A549 (cell line): ENCODE data around the gene SBK2. TPM values are rescaled to one million over a fixed set of nuclear protein-coding genes. Genes with fewer than 3 reads are reported as not detected.

Experiments used
- ATAC-seq, 2 experiments: fragments of 200-7000 bp in 1 of 2; fragments of >200 bp in 1 of 2; cut with Nextera tagmentation in 1 of 2; cut with Tn5 transposase in 1 of 2; 3 replicates each; pipeline versions ENCODE4 v1.8.0 to v1.9.1; 2018 to 2020; ENCODE audit warnings: mild to moderate bottlenecking in 1 of 2, moderate library complexity in 1 of 2
- CTCF ChIA-PET: fragments of 300-600 bp; sonication (Branson Sonifier 250); formaldehyde crosslinking; extraction: SDS; loops from one replicate; lab custom pipeline; 2021; ENCODE audit warnings: antibody characterized with exemption, inconsistent platforms; lab: Yijun Ruan, JAX
- POLR2A ChIA-PET: fragments of 350-600 bp; formaldehyde crosslinking; extraction: SDS; loops from one replicate; lab custom pipeline; 2021; ENCODE audit warnings: antibody characterized with exemption, inconsistent platforms; lab: Yijun Ruan, JAX
- DNase-seq, 2 experiments: peaks; one replicate each; pipeline versions ENCODE4 v3.0.0 to v3.0.0-alpha.2; 2011 to 2016; ENCODE audit warnings: low read depth in 1 of 2, low spot score in 1 of 2
- FAIRE-seq: peaks from 2 replicates; lab custom pipeline; 2011; peaks lifted over from hg19 to GRCh38; lab: Jason Lieb, UNC
- H3K27ac ChIP-seq, 2 experiments: fragments of >200 bp; sonication (Bioruptor Twin); formaldehyde crosslinking; 3 replicates each; pipeline ENCODE4 v1.5.1; 2016 to 2017
- H3K4me1 ChIP-seq: fragments of >200 bp; sonication (Bioruptor Twin); formaldehyde crosslinking; 3 replicates; pipeline ENCODE4 v1.6.1; 2016
- H3K4me2 ChIP-seq: fragments of >200 bp; sonication (Bioruptor Twin); formaldehyde crosslinking; 3 replicates; pipeline ENCODE4 v1.6.1; 2016
- H3K4me3 ChIP-seq: fragments of >200 bp; sonication (Bioruptor Twin); formaldehyde crosslinking; 3 replicates; pipeline ENCODE4 v1.5.1; 2016
- H3K9me3 ChIP-seq: fragments of >200 bp; sonication (Bioruptor Twin); formaldehyde crosslinking; 3 replicates; pipeline ENCODE4 v1.6.1; 2016
- CBX2 ChIP-seq: fragments of 200-600 bp; sonication (generic); IDR thresholded peaks from 2 replicates; pipeline ENCODE4 v1.6.1; 2016; ENCODE audit warnings: low read depth, mild to moderate bottlenecking, borderline replicate concordance
- CBX8 ChIP-seq: fragments of 200-600 bp; sonication (generic); IDR thresholded peaks from 2 replicates; pipeline ENCODE4 v1.6.1; 2016
- CEBPB ChIP-seq, 2 experiments: fragments of >200 bp in 1 of 2; sonication (Bioruptor Twin) in 1 of 2; formaldehyde crosslinking in 1 of 2; IDR thresholded peaks; 2 replicates each; pipeline ENCODE4 v1.6.1; 2012 to 2016
- CHD4 ChIP-seq: fragments of 200-600 bp; sonication (generic); IDR thresholded peaks from 2 replicates; pipeline ENCODE4 v1.6.1; 2016; ENCODE audit warnings: antibody characterized with exemption, mild to moderate bottlenecking, borderline replicate concordance
- FOSB ChIP-seq: fragments of 250-450 bp; sonication (Bioruptor Pico); IDR thresholded peaks from 2 replicates; pipeline ENCODE4 v1.5.0; 2020; ENCODE audit warnings: mild to moderate bottlenecking, moderate library complexity
- HOXA7 ChIP-seq: fragments of 250-450 bp; sonication (Bioruptor Pico); IDR thresholded peaks from 2 replicates; pipeline ENCODE4 v1.5.0; 2020; ENCODE audit warnings: mild to moderate bottlenecking, moderate library complexity
- KDM1A ChIP-seq: fragments of 200-600 bp; sonication (generic); IDR thresholded peaks from 2 replicates; pipeline ENCODE4 v1.6.1; 2016; ENCODE audit warnings: low read depth, mild to moderate bottlenecking
- MYC ChIP-seq: IDR thresholded peaks from 2 replicates; pipeline ENCODE4 v1.6.1; 2012; ENCODE audit warnings: mild to moderate bottlenecking, inconsistent platforms, low read length, improper control_type of control experiment, borderline replicate concordance
- NPAS2 ChIP-seq: fragments of 250-450 bp; sonication (Bioruptor Pico); IDR thresholded peaks from 2 replicates; pipeline ENCODE4 v1.8.0; 2022; ENCODE audit warnings: mild to moderate bottlenecking, moderate library complexity, borderline replicate concordance
- RNF2 ChIP-seq: fragments of 200-600 bp; sonication (generic); IDR thresholded peaks from 2 replicates; pipeline ENCODE4 v1.6.1; 2016; ENCODE audit warnings: low read depth, mild to moderate bottlenecking, antibody characterized with exemption, moderate library complexity, borderline replicate concordance
- TFCP2L1 ChIP-seq: fragments of 250-450 bp; sonication (Bioruptor Pico); IDR thresholded peaks from 2 replicates; pipeline ENCODE4 v1.5.0; 2021; ENCODE audit warnings: mild to moderate bottlenecking
- TP53 ChIP-seq: fragments of 250-450 bp; sonication (Bioruptor Pico); IDR thresholded peaks from 2 replicates; pipeline ENCODE4 v1.5.0; 2021; ENCODE audit warnings: mild to moderate bottlenecking, moderate library complexity
- ZSCAN20 ChIP-seq: fragments of 250-450 bp; sonication (Bioruptor Pico); IDR thresholded peaks from 2 replicates; pipeline ENCODE4 v1.8.0; 2022; ENCODE audit warnings: mild to moderate bottlenecking, moderate library complexity
- WGBS: methylation state at CpG from one replicate; pipeline ENCODE4 v1.1.6; 2017; ENCODE audit errors: missing lambda C conversion rate; 5-methylcytosine and 5-hydroxymethylcytosine counted together
- polyA plus RNA-seq, 4 experiments: library from polyadenylated mRNA; depleted of rRNA in 3 of 4; stranded (reverse); fragments of >200 nt; fragmentation: RNase III in 1 of 4; extraction: RNeasy Plus Mini Kit Qiagen cat#74134 plus additional on column Dnase treatment in 1 of 4; gene quantifications; 2 replicates in 3 of 4; 3 replicates in 1 of 4; pipeline ENCODE4 v1.2.3, GENCODE V29; 2011 to 2017
- TF ChIP-seq, protein P1 (sequence below): fragments of 200-600 bp; sonication (generic); IDR thresholded peaks from 2 replicates; pipeline ENCODE4 v1.6.1; 2016; ENCODE audit warnings: antibody characterized with exemption, mild to moderate bottlenecking, moderate library complexity
- TF ChIP-seq, protein P2 (sequence below): fragments of >200 bp; sonication (Bioruptor Twin); formaldehyde crosslinking; IDR thresholded peaks from 2 replicates; pipeline ENCODE4 v1.6.1; 2016
- TF ChIP-seq, protein P3 (sequence below): IDR thresholded peaks from 2 replicates; pipeline ENCODE4 v1.6.1; 2012; ENCODE audit warnings: low read depth, borderline replicate concordance
- TF ChIP-seq, protein P4 (sequence below): fragments of >200 bp; sonication (Bioruptor Twin); formaldehyde crosslinking; IDR thresholded peaks from 3 replicates; pipeline ENCODE4 v1.5.1; 2016

Gene SBK2
- polyA plus RNA-seq, 2 of the 4 experiments (the other 2 are of a cell fraction), result 0.89 to 1.1 TPM

DNA sequence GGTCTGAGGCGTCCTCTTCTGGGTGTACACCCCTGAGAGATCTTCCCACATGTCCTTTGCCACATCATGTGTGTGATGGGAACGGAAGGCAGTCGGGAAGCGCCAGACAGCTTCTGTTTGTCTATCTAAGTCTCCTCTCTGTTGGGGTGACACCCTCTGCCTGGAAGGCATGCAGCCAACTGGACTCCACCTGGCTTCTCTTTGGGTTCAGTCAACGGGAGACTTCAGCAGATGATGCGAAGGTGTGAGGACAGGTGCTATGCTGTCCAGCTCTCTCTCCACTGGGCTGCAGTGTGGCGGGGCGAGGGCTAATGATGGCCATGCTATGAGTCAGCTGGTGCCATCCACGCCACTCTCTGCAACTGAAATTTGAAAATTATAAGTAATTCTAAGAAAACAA is 22.8 kb upstream of the SBK2 start:
- TF ChIP-seq TP53, result no peak
- no peak for TF ChIP-seq MYC
- TF ChIP-seq, protein P1, sequence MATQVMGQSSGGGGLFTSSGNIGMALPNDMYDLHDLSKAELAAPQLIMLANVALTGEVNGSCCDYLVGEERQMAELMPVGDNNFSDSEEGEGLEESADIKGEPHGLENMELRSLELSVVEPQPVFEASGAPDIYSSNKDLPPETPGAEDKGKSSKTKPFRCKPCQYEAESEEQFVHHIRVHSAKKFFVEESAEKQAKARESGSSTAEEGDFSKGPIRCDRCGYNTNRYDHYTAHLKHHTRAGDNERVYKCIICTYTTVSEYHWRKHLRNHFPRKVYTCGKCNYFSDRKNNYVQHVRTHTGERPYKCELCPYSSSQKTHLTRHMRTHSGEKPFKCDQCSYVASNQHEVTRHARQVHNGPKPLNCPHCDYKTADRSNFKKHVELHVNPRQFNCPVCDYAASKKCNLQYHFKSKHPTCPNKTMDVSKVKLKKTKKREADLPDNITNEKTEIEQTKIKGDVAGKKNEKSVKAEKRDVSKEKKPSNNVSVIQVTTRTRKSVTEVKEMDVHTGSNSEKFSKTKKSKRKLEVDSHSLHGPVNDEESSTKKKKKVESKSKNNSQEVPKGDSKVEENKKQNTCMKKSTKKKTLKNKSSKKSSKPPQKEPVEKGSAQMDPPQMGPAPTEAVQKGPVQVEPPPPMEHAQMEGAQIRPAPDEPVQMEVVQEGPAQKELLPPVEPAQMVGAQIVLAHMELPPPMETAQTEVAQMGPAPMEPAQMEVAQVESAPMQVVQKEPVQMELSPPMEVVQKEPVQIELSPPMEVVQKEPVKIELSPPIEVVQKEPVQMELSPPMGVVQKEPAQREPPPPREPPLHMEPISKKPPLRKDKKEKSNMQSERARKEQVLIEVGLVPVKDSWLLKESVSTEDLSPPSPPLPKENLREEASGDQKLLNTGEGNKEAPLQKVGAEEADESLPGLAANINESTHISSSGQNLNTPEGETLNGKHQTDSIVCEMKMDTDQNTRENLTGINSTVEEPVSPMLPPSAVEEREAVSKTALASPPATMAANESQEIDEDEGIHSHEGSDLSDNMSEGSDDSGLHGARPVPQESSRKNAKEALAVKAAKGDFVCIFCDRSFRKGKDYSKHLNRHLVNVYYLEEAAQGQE, result no peak
- no peak for TF ChIP-seq CHD4
- TF ChIP-seq, protein P2, sequence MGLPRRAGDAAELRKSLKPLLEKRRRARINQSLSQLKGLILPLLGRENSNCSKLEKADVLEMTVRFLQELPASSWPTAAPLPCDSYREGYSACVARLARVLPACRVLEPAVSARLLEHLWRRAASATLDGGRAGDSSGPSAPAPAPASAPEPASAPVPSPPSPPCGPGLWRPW, result no peak
- TF ChIP-seq, protein P3, sequence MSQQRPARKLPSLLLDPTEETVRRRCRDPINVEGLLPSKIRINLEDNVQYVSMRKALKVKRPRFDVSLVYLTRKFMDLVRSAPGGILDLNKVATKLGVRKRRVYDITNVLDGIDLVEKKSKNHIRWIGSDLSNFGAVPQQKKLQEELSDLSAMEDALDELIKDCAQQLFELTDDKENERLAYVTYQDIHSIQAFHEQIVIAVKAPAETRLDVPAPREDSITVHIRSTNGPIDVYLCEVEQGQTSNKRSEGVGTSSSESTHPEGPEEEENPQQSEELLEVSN, result no peak
- no peak for TF ChIP-seq CEBPB (IDR thresholded peaks at IDR 0.05)
- TF ChIP-seq TFCP2L1 (CRISPR knock-in tag), result no peak
- TF ChIP-seq NPAS2 (CRISPR knock-in tag), result no peak
- TF ChIP-seq HOXA7 (CRISPR knock-in tag), result no peak
- no peak for TF ChIP-seq FOSB (CRISPR knock-in tag)
- ChIA-PET POLR2A (no interaction called here), CTCF (interaction anchor here (1.1 to 6.8 kb wide), 5 partner anchors 13 to 92 kb away, joined by 3 to 31 read pairs (median 4); partner anchors contain the start of gene SBK3)
- H3K4me1 ChIP-seq, result peaks cover 6% of the 10 kb centered on the region; the same call in 1 of the 3 replicates
- FAIRE-seq (no peak), DNase-seq (no peak), ATAC-seq (no peak)
- no peak overlapping the region for H3K4me3 ChIP-seq
- 85% methylated on average over 9 of the region's 9 CpGs for WGBS
- H3K9me3 ChIP-seq, result 0 out of 3 replicates have a peak, but pooled peaks cover 2% of the 10 kb centered on the region
- H3K4me2 ChIP-seq, result no peak overlapping the region
- no peak overlapping the region for H3K27ac ChIP-seq

DNA sequence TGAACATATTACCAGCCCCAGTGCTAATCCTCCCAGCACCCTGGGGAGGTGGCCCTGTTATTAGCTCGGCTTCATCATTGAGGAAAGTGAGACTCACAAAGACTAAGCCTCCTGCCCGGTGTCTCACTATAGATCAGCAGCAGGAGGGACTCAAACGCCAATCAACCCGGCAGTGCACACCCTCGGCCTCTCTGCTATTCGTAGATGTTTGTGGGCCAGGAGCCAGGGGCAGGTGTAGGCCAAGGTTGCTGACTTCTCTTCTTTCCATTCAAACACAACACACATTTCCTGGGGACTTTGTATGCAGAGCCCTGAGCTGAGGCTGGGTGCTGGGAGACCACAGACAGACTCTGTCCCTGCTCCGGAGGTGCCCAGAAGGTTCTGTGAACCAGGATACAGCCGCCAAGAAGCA is 17.8 kb upstream of the SBK2 start:
- DNase-seq, result no peak
- POLR2A ChIA-PET, result no interaction called here
- no peaks in the 10 kb centered on the region for H3K9me3 ChIP-seq
- 79% methylated on average over 8 of the region's 8 CpGs for WGBS
- CTCF ChIA-PET, result interaction anchor here (1.2 to 2.0 kb wide), 5 partner anchors 10 to 51 kb away, joined by 3 to 7 read pairs (median 4); partner anchors contain the start of gene ZNF865
- no peak for TF ChIP-seq CBX8
- TF ChIP-seq RNF2, result no peak
- TF ChIP-seq CBX2, result no peak
- TF ChIP-seq, protein P4, sequence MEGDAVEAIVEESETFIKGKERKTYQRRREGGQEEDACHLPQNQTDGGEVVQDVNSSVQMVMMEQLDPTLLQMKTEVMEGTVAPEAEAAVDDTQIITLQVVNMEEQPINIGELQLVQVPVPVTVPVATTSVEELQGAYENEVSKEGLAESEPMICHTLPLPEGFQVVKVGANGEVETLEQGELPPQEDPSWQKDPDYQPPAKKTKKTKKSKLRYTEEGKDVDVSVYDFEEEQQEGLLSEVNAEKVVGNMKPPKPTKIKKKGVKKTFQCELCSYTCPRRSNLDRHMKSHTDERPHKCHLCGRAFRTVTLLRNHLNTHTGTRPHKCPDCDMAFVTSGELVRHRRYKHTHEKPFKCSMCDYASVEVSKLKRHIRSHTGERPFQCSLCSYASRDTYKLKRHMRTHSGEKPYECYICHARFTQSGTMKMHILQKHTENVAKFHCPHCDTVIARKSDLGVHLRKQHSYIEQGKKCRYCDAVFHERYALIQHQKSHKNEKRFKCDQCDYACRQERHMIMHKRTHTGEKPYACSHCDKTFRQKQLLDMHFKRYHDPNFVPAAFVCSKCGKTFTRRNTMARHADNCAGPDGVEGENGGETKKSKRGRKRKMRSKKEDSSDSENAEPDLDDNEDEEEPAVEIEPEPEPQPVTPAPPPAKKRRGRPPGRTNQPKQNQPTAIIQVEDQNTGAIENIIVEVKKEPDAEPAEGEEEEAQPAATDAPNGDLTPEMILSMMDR, result no peak
- no peak for TF ChIP-seq TFCP2L1 (CRISPR knock-in tag)
- TF ChIP-seq ZSCAN20 (CRISPR knock-in tag), result no peak
- TF ChIP-seq KDM1A, result no peak
- TF ChIP-seq CEBPB (IDR thresholded peaks at IDR 0.05), result no peak
- TF ChIP-seq MYC, result no peak
- TF ChIP-seq, all 56 proteins: peak for 0
- FAIRE-seq (no peak), ATAC-seq (no peak)
- Histone ChIP-seq H3K4me2 (no peak overlapping the region), H3K27ac (no peak overlapping the region), H3K4me1 (peaks cover 29% of the 10 kb centered on the region), H3K4me3 (no peak overlapping the region)
